Ascending aorta (tissue), 2 donors: Measurements from ENCODE around the gene KLF12. TPM values are rescaled to one million over a fixed set of nuclear protein-coding genes. Genes with fewer than 3 reads are reported as not detected.

Source experiments
- DNase-seq, 2 donors: peaks; one replicate each; pipeline ENCODE4 v3.0.0-alpha.2; 2019; ENCODE audit warnings: low spot score in 2 of 2
- H3K27ac ChIP-seq, 2 donors: fragments of 200-600 bp; sonication (generic); one replicate each; pipeline ENCODE4 v1.5.1; 2016 to 2017; ENCODE audit warnings: mild to moderate bottlenecking in 1 of 2
- H3K27me3 ChIP-seq: fragments of 200-600 bp; sonication (generic); one replicate; pipeline ENCODE4 v1.5.1; 2017
- H3K36me3 ChIP-seq, 2 donors: fragments of 200-600 bp; sonication (generic); one replicate each; pipeline ENCODE4 v1.5.1; 2016
- H3K4me1 ChIP-seq, 2 donors: fragments of 200-600 bp; sonication (generic); one replicate each; pipeline ENCODE4 v1.5.1; 2016 to 2017; ENCODE audit warnings: mild to moderate bottlenecking in 1 of 2
- H3K4me3 ChIP-seq, 2 donors: fragments of 200-600 bp; sonication (generic); one replicate each; pipeline ENCODE4 v1.5.1; 2016 to 2017; ENCODE audit warnings: mild to moderate bottlenecking in 1 of 2
- H3K9me3 ChIP-seq, 2 donors: fragments of 200-600 bp; sonication (generic); one replicate each; pipeline ENCODE4 v1.5.1; 2016
- intact Hi-C: fragments of 100-400 bp; cut with DNase I; formaldehyde crosslinking; loops from one replicate; pipeline ENCODE4 v1.15.1; 2023
- total RNA-seq: library from RNA; depleted of rRNA; stranded (reverse); fragments of >200 nt; gene quantifications from one replicate; pipeline ENCODE4 v1.1.0, GENCODE V29; 2016
- TF ChIP-seq, protein P1 (sequence below), 3 experiments: fragments of 200-600 bp in 2 of 3; fragments of 450-650 bp in 1 of 3; sonication (generic) in 2 of 3; IDR thresholded peaks; one replicate each; pipeline ENCODE4 v1.5.1; 2016 to 2019; ENCODE audit warnings: antibody characterized with exemption in 3 of 3, mild to moderate bottlenecking in 1 of 3, moderate library complexity in 1 of 3

Gene KLF12
- total RNA-seq, 1 donor from 2014 or later: 17.9 TPM

DNA sequence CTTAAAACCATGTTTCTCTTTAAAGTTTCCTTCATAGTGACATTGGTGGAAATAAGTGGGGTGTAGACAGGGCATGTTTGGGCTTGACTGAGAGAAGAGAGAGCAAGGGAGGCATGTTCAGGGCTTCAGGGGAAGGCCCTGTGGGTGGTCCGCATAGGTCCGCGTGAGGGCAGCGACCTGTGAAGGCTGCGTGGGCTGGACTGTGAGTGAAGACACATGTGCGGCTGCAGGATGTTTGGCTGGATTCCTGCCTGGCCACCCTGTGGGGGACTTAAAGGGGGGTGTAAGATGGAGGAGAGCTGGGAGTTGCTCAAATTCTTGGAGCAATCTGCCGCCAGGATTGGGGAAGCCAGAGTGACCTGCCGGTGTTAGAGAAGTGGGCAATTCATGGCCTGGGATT, 23.8 kb upstream of the KLF12 start:
- Histone ChIP-seq H3K9me3 (no peaks in the 10 kb centered on the region), H3K27ac (no peak overlapping the region), H3K27me3 (no peaks in the 10 kb centered on the region), H3K4me3 (no peak overlapping the region), H3K36me3 (no peaks in the 10 kb centered on the region), H3K4me1 (no peaks in the 10 kb centered on the region)
- intact Hi-C loops: no loop called here
- DNase-seq: no peak
- TF ChIP-seq, protein P1, sequence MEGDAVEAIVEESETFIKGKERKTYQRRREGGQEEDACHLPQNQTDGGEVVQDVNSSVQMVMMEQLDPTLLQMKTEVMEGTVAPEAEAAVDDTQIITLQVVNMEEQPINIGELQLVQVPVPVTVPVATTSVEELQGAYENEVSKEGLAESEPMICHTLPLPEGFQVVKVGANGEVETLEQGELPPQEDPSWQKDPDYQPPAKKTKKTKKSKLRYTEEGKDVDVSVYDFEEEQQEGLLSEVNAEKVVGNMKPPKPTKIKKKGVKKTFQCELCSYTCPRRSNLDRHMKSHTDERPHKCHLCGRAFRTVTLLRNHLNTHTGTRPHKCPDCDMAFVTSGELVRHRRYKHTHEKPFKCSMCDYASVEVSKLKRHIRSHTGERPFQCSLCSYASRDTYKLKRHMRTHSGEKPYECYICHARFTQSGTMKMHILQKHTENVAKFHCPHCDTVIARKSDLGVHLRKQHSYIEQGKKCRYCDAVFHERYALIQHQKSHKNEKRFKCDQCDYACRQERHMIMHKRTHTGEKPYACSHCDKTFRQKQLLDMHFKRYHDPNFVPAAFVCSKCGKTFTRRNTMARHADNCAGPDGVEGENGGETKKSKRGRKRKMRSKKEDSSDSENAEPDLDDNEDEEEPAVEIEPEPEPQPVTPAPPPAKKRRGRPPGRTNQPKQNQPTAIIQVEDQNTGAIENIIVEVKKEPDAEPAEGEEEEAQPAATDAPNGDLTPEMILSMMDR (IDR thresholded peaks at IDR 0.05): no peak

GRCh38 chr13:74154981-74155380, 20.8 kb upstream of the KLF12 start:
- intact Hi-C loops: no loop called here
- no peaks in the 10 kb centered on the region for H3K36me3 ChIP-seq
- no peak overlapping the region for H3K27ac ChIP-seq
- no peaks in the 10 kb centered on the region for H3K9me3 ChIP-seq
- no peak for DNase-seq
- no peak overlapping the region for H3K4me3 ChIP-seq
- no peaks in the 10 kb centered on the region for H3K4me1 ChIP-seq
- no peaks in the 10 kb centered on the region for H3K27me3 ChIP-seq
- TF ChIP-seq, protein P1 (IDR thresholded peaks at IDR 0.05): no peak

DNA sequence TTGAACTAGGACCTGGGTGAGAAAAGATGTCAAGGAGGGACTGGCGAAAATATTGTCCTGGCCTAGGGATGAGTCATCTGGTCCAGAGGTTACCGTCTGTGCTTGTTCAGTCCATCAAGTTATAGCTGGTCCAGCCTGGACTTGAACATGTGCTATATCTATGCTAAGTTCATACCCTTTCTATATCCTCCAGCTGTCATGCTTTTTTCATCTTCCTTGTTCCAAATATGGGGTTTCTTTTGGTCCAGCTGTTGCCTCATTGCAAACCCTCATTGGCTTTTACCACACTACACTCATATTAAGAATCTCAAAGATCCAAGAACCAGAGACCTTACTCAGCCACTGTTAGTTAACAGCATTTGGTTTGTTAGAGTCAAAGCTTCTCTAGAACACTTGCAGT, 19.1 kb upstream of the KLF12 start:
- Histone ChIP-seq H3K36me3 (no peaks in the 10 kb centered on the region), H3K4me3 (no peak overlapping the region), H3K9me3 (no peaks in the 10 kb centered on the region), H3K4me1 (no peaks in the 10 kb centered on the region), H3K27me3 (no peaks in the 10 kb centered on the region), H3K27ac (no peak overlapping the region)
- intact Hi-C loops: no loop called here
- TF ChIP-seq, protein P1 (IDR thresholded peaks at IDR 0.05): no peak
- DNase-seq: no peak

- Histone ChIP-seq H3K27ac (no peak overlapping the region), H3K36me3 (no peaks in the 10 kb centered on the region), H3K4me3 (no peak overlapping the region), H3K9me3 (no peaks in the 10 kb centered on the region), H3K27me3 (no peaks in the 10 kb centered on the region), H3K4me1 (no peaks in the 10 kb centered on the region)
- TF ChIP-seq, protein P1 (IDR thresholded peaks at IDR 0.05): no peak
- DNase-seq: no peak
- intact Hi-C loops: no loop called here
Observed at GRCh38 chr13:74151859-74152258, 17.7 kb upstream of the KLF12 start.

- Histone ChIP-seq H3K27me3 (no peaks in the 10 kb centered on the region), H3K9me3 (no peaks in the 10 kb centered on the region), H3K4me1 (no peaks in the 10 kb centered on the region), H3K36me3 (no peaks in the 10 kb centered on the region), H3K4me3 (no peak overlapping the region), H3K27ac (no peak overlapping the region)
- intact Hi-C loops: no loop called here
- TF ChIP-seq, protein P1 (IDR thresholded peaks at IDR 0.05): no peak
- DNase-seq: no peak
Observed at GRCh38 chr13:74148352-74148751, 14.1 kb upstream of the KLF12 start.
